GM20000 (cell line): ENCODE data around the gene GRIN3A.

Source experiments
- DNase-seq: peaks from one replicate; pipeline ENCODE4 v3.0.0; 2012; ENCODE audit warnings: low spot score
- TF ChIP-seq, protein P1 (sequence below): IDR thresholded peaks from 2 replicates; pipeline ENCODE4 v1.5.1; 2012; ENCODE audit warnings: mild to moderate bottlenecking, control low read depth; ENCODE audit errors: extremely low read depth, missing control alignments

Gene GRIN3A

DNA sequence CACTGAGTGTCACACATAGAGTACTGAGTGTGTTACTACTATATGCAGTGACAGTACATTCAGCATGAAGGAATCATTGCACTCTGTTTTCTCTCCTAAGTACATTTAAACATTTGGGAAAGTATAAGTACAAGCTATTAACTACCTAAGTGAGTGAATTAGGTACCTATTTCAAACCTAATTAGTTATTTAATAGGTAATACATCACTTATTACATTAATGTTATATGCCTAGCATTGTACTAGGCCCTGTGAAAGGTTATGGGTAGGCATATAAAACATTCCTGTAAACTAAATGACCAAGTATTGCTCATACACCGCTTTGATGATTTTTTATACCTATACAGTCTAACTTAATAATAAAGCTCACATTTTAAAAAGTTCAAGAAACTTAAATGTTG is 118.0 kb downstream of the GRIN3A start:
- no peak for DNase-seq
- TF ChIP-seq, protein P1, sequence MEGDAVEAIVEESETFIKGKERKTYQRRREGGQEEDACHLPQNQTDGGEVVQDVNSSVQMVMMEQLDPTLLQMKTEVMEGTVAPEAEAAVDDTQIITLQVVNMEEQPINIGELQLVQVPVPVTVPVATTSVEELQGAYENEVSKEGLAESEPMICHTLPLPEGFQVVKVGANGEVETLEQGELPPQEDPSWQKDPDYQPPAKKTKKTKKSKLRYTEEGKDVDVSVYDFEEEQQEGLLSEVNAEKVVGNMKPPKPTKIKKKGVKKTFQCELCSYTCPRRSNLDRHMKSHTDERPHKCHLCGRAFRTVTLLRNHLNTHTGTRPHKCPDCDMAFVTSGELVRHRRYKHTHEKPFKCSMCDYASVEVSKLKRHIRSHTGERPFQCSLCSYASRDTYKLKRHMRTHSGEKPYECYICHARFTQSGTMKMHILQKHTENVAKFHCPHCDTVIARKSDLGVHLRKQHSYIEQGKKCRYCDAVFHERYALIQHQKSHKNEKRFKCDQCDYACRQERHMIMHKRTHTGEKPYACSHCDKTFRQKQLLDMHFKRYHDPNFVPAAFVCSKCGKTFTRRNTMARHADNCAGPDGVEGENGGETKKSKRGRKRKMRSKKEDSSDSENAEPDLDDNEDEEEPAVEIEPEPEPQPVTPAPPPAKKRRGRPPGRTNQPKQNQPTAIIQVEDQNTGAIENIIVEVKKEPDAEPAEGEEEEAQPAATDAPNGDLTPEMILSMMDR, result no peak

DNA sequence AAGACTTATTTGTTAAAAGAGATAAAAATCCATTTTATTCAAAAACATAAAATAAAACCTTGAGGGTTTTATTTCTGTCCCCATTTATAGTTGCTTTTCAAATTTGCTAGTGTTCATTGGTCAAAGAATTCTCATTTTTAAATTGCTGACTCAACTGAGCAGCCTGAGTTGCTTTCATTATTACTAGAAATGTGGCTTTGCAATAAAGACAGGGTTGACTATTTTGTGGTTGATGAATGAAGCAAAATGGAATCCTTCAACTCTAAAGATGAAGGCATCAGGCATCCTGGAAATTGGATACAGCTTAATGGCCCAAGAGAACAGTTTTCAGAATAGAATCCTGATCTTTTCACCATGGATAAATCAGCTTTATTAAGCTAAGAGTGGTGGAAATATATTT is 119.7 kb downstream of the GRIN3A start:
- DNase-seq, result no peak
- TF ChIP-seq, protein P1, result no peak

DNA sequence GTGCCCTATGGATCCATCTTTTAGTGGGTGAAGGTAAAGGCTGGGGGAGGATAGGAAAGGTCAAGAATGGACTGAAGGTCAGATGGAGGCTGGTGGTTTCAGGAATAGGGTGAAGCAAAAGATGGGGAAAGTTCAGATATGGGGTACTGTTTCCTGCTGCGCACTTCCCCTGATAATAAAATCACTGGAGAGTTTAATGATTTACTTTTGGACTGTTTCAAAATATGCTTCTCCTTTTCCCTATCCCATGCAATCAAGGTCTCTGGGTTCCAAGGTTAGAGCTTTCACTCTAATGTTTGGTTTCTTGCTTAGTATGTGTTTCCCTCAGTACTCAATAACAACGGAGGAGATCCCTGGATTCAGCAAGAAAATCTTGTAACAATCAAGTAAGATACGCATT is 132.9 kb downstream of the GRIN3A start:
- DNase-seq, result no peak
- TF ChIP-seq, protein P1, result no peak

DNA sequence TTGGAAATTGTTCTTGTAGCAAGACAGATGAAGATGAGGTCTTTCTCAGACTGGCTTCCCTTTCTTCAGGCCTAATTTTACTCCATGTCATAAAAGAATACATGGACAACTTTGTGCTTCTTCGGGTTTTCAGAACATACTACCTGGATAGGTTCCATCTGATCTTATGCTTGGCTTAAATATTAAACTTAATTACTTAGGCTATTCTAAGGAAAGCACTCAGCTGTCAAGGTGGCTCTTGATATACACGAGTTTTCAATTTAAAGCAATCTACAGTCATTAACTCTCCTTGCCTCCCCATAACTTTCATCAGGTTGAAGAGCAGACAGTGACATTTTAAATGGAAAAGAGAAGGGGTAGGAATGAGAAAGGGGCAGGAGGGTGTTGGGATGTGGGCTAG is 134.2 kb downstream of the GRIN3A start:
- no peak for DNase-seq

DNA sequence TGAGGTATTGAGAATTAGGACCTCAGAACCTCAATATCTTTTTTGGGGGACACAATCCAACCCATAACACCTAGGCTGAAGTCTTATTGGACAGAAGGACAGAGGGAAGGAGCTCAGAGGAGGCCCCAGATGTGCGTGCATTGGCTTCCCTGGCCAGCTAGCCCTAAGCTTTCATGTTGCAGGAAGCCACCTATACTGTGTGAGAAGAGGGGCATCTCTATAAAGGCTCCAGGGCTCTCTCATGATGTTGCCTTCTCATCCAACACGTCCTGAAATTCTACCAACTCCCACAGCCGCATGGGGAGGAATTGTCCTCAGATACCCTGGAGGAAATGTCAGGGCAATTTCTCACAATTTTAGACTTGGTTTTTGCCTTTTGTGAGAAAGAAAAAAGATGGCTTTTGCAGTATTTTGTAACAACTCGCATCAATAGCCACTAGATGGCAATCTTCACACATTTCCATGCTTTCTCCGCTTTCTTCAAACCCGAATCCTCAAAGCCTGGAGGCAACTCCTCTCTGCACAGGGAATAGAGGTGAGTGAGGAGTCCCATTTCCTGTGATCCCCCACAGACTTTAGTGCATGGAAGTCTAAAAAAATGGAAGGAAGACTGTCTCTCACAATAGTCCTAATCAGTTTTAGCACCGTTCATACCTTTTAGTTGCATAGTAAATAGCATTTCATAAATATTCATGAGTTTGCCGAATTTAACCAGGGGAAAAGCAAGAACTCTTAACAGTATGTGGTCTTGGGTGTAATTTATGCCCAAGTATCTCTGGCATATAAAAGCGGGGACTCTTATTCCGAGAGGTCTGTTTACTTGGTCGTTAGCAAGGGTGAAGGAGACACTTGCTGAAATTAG is 136.3 kb downstream of the GRIN3A start:
- TF ChIP-seq, protein P1, result no peak
- DNase-seq, result peak; percentile 53

More for the DNA sequence above, 134.2 kb downstream of the GRIN3A start:
- TF ChIP-seq, protein P1, result no peak

DNA sequence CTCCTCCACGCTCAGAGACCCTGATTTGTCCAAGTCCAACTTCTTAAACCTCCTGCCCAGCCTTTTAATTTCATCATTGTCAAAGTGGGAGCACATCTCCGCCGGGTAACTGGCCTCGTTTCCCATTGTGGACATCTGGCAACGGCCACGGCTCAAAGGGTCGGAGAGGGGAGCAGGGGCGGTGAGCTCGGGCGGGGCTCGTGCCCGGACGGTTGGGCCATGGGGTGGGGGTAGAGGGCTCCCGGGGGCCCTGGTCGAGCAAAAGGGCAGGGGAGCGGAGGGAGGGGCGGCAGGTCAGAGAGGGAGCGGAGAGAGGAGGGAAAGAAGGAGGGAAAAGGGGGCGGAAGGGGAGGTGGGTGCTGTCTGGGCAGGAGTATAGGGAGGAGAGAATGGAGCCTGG is 143.7 kb downstream of the GRIN3A start, which contains the start of gene PPP3R2:
PPP3R2 (minus strand) TSS at position 174 of the 400 bp plus-strand sequence; CDS start at position 126, 48 bp downstream.
- TF ChIP-seq, protein P1, result no peak
- no peak for DNase-seq

DNA sequence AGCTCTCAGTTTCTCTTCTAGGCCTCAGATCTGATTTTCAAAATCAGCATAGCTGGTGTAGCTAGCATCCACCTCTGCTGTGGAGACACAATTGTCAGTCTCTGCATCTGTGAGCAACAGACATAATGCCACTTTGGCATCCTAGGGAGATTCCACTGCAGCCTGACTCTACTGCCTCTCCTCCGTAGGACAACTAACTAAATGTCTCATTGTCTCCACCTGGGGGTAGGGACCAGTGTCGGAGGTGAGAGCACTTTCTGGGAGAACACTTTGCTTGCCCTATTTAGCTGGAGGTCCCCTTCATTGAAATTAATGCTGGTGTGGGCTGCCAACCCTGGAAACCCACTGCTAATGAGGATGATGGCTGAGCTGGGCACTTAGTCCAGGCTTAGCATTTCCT is 145.1 kb downstream of the GRIN3A start:
- DNase-seq, result no peak
- TF ChIP-seq, protein P1, result no peak
